NCI-H1930 (cell line): ENCODE measurements around the gene SIN3B.

Experiments used
- DNase-seq, 2 experiments: peaks; one replicate each; lab custom pipeline; 2025; lab: John Stamatoyannopoulos, UW

SIN3B gene

GRCh38 chr19:16825312-16826052 lies 3.7 kb upstream of the SIN3B start:
- DNase-seq: no peak

GRCh38 chr19:16829822-16830289 lies 658 bp downstream of the SIN3B start:
- DNase-seq: no peak

DNA sequence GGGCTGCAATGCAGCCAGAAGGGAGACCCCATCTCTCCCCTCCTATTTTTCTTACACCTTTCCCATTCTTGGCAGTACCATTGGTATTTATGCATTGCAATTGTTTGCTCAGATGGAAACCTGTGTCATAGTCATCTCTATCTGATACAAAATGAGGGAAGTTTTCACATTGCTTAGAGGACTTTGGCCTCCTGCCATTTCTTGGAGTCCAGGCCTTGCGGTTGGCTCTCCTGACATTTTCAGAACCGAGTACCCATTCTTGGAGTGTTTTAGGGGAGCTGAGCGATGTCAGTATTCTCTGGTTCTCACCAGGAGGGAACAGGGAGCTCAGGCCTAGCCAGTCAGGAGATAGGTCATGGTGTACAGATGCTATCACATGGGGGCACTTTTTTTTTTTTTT lies 1.5 kb downstream of the SIN3B start:
- no peak for DNase-seq

DNA sequence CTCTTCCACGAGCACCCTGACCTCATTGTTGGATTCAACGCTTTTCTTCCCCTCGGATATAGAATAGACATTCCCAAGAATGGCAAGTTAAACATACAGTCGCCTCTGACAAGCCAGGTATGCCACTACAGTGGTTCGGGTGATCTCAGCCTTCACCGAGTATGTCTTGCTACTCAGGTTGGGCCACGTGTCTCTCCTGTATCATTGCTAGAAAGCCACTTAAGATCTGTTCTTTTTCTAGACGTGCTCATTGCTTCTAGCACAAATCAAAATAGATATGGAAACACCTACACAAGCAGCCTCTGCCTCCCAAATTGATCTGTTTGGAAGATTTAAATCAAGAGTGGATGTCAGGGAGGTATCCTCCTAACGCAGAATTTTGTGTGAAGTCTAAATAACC lies 2.3 kb downstream of the SIN3B start:
- DNase-seq: no peak

DNA sequence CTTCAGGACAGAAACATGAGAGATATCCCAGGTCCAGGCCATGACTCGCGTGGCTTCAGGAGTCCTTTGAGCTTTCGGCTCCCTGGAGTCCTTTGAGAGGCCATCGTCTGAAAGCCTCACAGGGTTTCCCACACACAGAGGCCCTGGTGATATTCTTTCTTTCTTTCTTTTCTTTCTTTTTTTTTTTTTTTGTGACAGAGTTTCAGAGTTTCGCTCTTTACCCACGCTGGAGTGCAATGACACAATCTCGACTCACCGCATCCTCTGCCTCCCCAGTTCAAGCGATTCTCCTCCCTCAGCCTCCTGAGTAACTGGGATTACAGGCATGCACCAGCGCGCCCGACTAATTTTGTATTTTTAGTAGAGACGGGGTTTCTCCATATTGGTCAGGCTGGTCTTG lies 5.5 kb downstream of the SIN3B start:
- DNase-seq: no peak

DNA sequence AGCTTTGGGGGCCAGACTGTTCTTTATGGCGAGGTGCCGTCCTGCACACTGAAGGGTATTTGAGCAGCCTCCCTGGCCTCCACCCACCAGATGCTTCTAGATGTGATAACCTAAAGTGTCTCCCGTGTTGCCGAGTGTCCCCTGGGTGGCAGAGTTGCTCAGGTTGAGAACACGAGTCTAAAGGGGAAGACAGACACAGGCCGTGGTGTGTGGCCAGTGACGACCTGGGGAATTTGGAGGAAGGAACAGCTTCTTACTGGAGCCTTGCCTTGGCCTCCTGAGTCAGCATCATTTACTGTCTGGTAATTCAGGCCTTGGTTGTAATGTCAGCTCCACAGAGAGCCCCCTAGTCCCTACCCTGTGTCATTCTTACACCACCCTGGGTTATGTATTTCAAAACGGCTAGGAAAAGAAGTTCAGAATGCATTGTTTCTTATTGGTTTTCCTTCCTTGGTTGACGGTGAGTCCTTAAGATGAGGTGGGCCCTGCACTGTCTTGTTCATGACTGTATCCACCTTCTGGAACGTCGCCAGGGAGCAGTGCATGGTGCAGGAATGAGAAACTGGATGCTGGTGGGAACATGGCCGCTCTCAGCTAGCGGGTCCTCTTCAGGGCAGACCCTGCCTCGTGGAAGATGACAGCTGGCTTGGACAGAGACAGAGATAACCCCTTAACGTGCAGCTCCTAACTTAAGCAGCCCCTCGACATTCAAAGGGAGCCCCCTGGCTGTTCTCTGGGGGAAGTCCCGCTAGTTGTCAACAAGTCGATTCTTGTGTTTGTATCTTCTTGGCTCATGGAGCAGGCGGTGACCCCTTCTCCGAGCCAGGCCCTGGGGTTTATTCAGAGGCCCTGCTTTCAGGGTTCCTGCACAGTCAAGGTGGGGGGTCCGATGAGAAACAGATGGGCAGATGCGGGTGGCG lies 7.2 kb downstream of the SIN3B start:
- no peak for DNase-seq

DNA sequence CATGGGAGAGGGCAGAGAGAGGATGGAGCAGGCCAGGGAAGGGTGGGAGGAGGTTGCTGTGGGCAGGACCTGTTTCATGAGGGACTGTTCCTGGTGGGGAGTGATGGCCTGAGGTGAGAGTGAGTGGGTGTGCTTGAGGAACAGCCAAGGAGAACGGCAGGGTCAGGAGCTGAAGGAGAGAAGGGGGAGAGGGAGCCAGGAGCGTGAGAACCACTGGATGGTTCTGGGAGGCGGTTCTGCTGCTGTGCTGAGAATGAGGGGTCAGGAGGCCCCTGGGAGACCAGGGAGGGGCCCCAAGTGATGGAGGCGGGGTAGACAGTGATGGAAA lies 7.8 kb downstream of the SIN3B start:
- DNase-seq: no peak

GRCh38 chr19:16841391-16841926 lies 12.3 kb downstream of the SIN3B start:
- no peak for DNase-seq

DNA sequence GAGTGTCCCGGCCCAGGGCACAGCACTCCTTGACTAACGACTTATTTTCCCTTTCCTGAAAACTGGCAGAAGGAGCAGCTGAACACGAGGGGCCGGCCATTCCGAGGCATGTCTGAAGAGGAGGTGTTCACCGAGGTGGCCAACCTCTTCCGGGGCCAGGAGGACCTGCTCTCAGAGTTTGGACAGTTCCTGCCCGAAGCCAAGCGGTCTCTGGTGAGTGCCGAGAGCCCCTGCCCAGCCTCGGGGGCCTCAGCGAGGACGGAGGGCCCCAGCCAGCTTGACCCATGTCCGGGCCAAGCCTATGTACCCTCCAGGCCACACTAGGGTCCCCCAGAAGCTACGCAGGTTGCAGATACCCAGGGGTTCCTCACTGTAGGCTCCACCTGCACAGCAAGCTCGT lies 17.7 kb downstream of the SIN3B start:
- no peak for DNase-seq

GRCh38 chr19:16847430-16847829 lies 18.2 kb downstream of the SIN3B start:
- DNase-seq: no peak

- DNase-seq: no peak
Observed at GRCh38 chr19:16849168-16849567, 20.0 kb downstream of the SIN3B start.

- DNase-seq: no peak
Observed at GRCh38 chr19:16850133-16850532, 20.9 kb downstream of the SIN3B start.

- no peak for DNase-seq
Observed at GRCh38 chr19:16851031-16851712, 22.0 kb downstream of the SIN3B start.

- DNase-seq: no peak
Observed at GRCh38 chr19:16853066-16853465, 23.9 kb downstream of the SIN3B start.

GRCh38 chr19:16856091-16856490 lies 26.9 kb downstream of the SIN3B start:
- no peak for DNase-seq

GRCh38 chr19:16859626-16860025 lies 30.4 kb downstream of the SIN3B start:
- no peak for DNase-seq

DNA sequence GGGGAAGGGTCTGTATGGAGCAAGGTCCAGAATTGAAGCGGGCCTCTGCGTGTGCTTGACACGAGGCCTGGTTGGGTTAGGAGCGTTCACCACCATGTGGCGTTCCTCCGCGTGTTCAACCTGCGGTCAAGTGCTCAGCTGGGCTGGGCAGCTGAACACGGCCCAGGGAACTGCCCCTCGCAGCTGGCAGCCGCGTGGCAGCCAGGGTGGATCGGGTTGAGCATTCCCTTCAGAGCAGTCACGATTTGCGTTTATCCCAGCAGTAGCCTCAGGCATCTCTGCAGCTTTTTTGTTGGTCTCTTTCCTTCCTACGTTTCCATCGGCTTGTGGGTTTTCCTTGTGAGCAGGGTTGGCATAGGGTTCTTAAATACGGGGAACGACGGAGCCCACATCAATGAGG lies 30.9 kb downstream of the SIN3B start:
- no peak for DNase-seq

- no peak for DNase-seq
Observed at GRCh38 chr19:16861011-16861410, 31.8 kb downstream of the SIN3B start.

DNA sequence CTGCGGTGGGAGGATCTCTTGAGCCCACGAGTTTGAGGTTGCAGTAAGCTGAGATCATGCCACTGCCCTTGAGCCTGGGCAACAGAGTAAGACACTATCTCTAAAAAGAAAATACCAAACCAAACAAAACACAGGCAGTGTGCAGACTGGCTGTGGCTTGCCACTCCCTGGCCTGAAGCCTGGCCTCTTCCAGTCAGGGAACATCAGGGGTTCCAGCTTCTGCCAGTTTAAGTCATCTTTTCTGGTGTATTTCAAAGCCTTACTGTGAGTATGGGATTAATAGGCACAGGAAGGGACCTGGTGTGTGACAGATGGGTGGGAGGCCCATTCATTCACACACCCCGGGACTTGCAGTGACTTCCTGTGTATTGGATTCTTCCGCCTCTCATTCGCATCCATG lies 32.6 kb downstream of the SIN3B start:
- DNase-seq: no peak

GRCh38 chr19:16862826-16863415 lies 33.7 kb downstream of the SIN3B start:
- DNase-seq: no peak

DNA sequence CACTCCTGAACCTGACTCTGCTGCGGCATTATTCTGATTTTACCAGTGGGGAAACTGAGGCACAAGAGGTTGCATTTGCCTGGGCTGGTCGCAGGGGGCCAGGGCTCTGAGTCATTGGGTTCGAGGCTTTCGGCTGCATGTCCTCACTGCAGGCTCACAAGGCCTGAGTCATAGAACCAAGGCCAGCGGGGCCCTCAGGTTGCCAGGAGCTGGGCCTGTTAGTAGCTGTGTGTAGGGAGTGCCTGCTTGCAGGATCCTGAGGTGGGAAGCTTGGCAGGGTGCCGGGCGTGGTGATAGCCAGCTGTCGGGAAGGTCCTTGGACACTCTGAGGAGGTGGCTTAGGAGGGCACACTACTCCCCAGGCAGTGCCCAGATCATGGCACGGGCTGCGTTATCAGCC lies 38.0 kb downstream of the SIN3B start:
- DNase-seq: no peak
